ENCODE measurements around the gene EPS15.

GRCh38 chr1:51439895-51440294 is 79.2 kb downstream of the EPS15 start:
- TF ChIP-seq POLR2AphosphoS5 (IDR thresholded peaks at IDR 0.05) (no peak), CTCF (IDR thresholded peaks at IDR 0.05) (no peak), POLR2A (IDR thresholded peaks at IDR 0.05) (no peak)
